ENCODE data around the gene FOXL2. TPM values are rescaled to one million over a fixed set of nuclear protein-coding genes. Genes with fewer than 3 reads are reported as not detected.

The FOXL2 gene
- total and polyA plus RNA-seq, 2 of the 13 experiments (the other 11 are each of a cell fraction or from before 2014, with no cell fraction given), result not detected

DNA sequence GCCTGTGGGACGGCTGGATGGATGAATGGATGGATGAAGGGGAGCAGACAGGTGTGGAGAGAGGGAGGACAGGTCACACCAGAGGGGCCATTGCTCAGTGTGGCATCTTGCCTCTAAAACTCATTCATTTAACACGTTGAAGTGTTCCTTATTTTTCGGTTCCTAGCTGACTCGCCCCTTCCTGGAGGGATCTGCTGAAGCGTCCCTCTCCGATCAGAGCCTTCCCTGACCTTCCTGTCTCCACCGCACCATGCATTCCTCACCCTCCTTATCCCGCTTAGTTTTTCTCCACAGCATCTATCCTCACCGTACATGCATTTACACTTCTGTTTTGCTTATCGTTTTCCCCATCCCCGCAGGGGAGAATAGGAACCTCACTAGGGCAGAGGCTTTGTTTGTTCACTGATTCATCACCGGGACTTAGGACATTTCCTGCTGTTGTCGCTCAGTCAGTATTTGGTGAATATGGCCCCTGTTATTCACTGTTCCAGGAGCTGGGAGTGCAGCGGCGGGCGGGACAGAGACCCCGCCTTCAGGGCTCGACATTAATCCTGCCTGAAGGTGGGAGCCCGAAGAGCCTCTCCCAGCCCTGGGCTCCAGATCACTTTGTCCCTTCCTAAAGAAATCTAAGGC lies 32.0 kb downstream of the FOXL2 start (continued):
- TF ChIP-seq, protein P1, sequence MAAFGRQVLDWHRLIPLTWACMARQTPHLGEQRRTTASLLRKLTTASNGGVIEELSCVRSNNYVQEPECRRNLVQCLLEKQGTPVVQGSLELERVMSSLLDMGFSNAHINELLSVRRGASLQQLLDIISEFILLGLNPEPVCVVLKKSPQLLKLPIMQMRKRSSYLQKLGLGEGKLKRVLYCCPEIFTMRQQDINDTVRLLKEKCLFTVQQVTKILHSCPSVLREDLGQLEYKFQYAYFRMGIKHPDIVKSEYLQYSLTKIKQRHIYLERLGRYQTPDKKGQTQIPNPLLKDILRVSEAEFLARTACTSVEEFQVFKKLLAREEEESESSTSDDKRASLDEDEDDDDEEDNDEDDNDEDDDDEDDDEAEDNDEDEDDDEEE (CRISPR knock-in tag; IDR thresholded peaks at IDR 0.05), result peak; percentile 74
- TF ChIP-seq, protein P2, sequence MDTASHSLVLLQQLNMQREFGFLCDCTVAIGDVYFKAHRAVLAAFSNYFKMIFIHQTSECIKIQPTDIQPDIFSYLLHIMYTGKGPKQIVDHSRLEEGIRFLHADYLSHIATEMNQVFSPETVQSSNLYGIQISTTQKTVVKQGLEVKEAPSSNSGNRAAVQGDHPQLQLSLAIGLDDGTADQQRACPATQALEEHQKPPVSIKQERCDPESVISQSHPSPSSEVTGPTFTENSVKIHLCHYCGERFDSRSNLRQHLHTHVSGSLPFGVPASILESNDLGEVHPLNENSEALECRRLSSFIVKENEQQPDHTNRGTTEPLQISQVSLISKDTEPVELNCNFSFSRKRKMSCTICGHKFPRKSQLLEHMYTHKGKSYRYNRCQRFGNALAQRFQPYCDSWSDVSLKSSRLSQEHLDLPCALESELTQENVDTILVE (CRISPR knock-in tag; IDR thresholded peaks at IDR 0.05), result peak; percentile 8; the same call in 1 of the 2 replicates
- TF ChIP-seq ZSCAN21 (CRISPR knock-in tag; IDR thresholded peaks at IDR 0.05; ENCODE audit: borderline replicate concordance) (0 out of 2 replicates have a peak, but pooled peaks have one; percentile 10), MXI1 (IDR thresholded peaks at IDR 0.05; ENCODE audit: borderline replicate concordance, low read depth, low read length) (0 out of 3 replicates have a peak, but pooled peaks have one; percentile 23), ZNF205 (CRISPR knock-in tag; IDR thresholded peaks at IDR 0.05) (peak; percentile 99), ZNF782 (CRISPR knock-in tag; IDR thresholded peaks at IDR 0.05; ENCODE audit: borderline replicate concordance) (0 out of 2 replicates have a peak, but pooled peaks have one; percentile 3), ZNF260 (CRISPR knock-in tag; IDR thresholded peaks at IDR 0.05; ENCODE audit: borderline replicate concordance, low read depth) (no peak), ZNF367 (CRISPR knock-in tag; IDR thresholded peaks at IDR 0.05; ENCODE audit: borderline replicate concordance) (no peak), REL (CRISPR knock-in tag; conservative IDR thresholded peaks at IDR 0.05) (0 out of 2 replicates have a peak, but pooled peaks have one; percentile 25), SRF (IDR thresholded peaks at IDR 0.05; ENCODE audit: low read depth, low read length) (0 out of 2 replicates have a peak, but pooled peaks have one; percentile 45), FOXK1 (CRISPR knock-in tag; IDR thresholded peaks at IDR 0.05; ENCODE audit: borderline replicate concordance, low read depth) (peak; percentile 43; the same call in 1 of the 2 replicates), NR2F1 (CRISPR knock-in tag; IDR thresholded peaks at IDR 0.05) (no peak), TCF12 (IDR thresholded peaks at IDR 0.05) (no peak), TCF12 (CRISPR knock-in tag; IDR thresholded peaks at IDR 0.05) (0 out of 2 replicates have a peak, but pooled peaks have one; percentile 39), AKAP8 (CRISPR knock-in tag; IDR thresholded peaks at IDR 0.05) (peak; percentile 54; the same call in 1 of the 2 replicates), ZNF713 (CRISPR knock-in tag; IDR thresholded peaks at IDR 0.05) (0 out of 2 replicates have a peak, but pooled peaks have one; percentile 13), POLR2AphosphoS5 (IDR thresholded peaks at IDR 0.05; ENCODE audit: low read depth, low read length) (peak; percentile 29; the same call in 1 of the 2 replicates)
- TF ChIP-seq, protein P3, sequence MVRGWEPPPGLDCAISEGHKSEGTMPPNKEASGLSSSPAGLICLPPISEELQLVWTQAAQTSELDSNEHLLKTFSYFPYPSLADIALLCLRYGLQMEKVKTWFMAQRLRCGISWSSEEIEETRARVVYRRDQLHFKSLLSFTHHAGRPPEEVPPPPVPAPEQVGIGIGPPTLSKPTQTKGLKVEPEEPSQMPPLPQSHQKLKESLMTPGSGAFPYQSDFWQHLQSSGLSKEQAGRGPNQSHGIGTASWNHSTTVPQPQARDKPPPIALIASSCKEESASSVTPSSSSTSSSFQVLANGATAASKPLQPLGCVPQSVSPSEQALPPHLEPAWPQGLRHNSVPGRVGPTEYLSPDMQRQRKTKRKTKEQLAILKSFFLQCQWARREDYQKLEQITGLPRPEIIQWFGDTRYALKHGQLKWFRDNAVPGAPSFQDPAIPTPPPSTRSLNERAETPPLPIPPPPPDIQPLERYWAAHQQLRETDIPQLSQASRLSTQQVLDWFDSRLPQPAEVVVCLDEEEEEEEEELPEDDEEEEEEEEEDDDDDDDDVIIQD (CRISPR knock-in tag; IDR thresholded peaks at IDR 0.05; ENCODE audit: low read depth), result peak; percentile 64; the same call in 1 of the 2 replicates
- TF ChIP-seq, protein P4, sequence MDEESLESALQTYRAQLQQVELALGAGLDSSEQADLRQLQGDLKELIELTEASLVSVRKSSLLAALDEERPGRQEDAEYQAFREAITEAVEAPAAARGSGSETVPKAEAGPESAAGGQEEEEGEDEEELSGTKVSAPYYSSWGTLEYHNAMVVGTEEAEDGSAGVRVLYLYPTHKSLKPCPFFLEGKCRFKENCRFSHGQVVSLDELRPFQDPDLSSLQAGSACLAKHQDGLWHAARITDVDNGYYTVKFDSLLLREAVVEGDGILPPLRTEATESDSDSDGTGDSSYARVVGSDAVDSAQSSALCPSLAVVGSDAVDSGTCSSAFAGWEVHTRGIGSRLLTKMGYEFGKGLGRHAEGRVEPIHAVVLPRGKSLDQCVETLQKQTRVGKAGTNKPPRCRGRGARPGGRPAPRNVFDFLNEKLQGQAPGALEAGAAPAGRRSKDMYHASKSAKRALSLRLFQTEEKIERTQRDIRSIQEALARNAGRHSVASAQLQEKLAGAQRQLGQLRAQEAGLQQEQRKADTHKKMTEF (CRISPR knock-in tag; IDR thresholded peaks at IDR 0.05), result peak; percentile 39
